ENCODE data around the gene TMEM120A.

- TF ChIP-seq, protein P1, sequence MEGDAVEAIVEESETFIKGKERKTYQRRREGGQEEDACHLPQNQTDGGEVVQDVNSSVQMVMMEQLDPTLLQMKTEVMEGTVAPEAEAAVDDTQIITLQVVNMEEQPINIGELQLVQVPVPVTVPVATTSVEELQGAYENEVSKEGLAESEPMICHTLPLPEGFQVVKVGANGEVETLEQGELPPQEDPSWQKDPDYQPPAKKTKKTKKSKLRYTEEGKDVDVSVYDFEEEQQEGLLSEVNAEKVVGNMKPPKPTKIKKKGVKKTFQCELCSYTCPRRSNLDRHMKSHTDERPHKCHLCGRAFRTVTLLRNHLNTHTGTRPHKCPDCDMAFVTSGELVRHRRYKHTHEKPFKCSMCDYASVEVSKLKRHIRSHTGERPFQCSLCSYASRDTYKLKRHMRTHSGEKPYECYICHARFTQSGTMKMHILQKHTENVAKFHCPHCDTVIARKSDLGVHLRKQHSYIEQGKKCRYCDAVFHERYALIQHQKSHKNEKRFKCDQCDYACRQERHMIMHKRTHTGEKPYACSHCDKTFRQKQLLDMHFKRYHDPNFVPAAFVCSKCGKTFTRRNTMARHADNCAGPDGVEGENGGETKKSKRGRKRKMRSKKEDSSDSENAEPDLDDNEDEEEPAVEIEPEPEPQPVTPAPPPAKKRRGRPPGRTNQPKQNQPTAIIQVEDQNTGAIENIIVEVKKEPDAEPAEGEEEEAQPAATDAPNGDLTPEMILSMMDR (IDR thresholded peaks at IDR 0.05) = no peak
- no peak for TF ChIP-seq POLR2A (IDR thresholded peaks at IDR 0.05)
Observed at GRCh38 chr7:76009672-76010600, 15.5 kb upstream of the TMEM120A start.

Data from adrenal gland (tissue), 5 donors.